ENCODE results near the gene ITGAE. TPM values are rescaled to one million over a fixed set of nuclear protein-coding genes. Genes with fewer than 3 reads are reported as not detected.
"Not testable (repeated sequence)": the region's sequence is repeated elsewhere in the genome, so short reads cannot be mapped to it uniquely, and the experiment has no call there.

ITGAE gene
- total and polyA plus RNA-seq, 10 of the 15 experiments (the other 5 are each of a cell fraction or from before 2014, with no cell fraction given), result 13.1 to 161 (median 34.8) TPM

- TF ChIP-seq BRCA1 (IDR thresholded peaks at IDR 0.05; ENCODE audit: low read depth, low read length), result no peak
- TF ChIP-seq BACH1 (IDR thresholded peaks at IDR 0.05; ENCODE audit: borderline replicate concordance), result no peak
- no peak for TF ChIP-seq CEBPB (IDR thresholded peaks at IDR 0.05; ENCODE audit: borderline replicate concordance in 1 of 2, low read depth in 2 of 2, low read length in 2 of 2)
These were observed 65.5 kb downstream of the ITGAE start (continued) for GRCh38 chr17:3735515-3735914.

- intact Hi-C loops (cut with micrococcal nuclease; ENCODE audit: unreplicated experiment), result loop anchor here (5.0 to 10.0 kb wide), 4 partner anchors 62 to 690 kb away; no protein-coding TSS in a partner anchor
- H3K4me2 ChIP-seq (ENCODE audit: control insufficient read depth, insufficient read depth); H3K9me3 ChIP-seq (replicated peaks; ENCODE audit: control insufficient read depth, insufficient read depth, low read length); H4K20me1 ChIP-seq (ENCODE audit: control insufficient read depth, insufficient read depth); FAIRE-seq; H2AFZ ChIP-seq (ENCODE audit: control insufficient read depth, low read depth, low read length); H3K27ac ChIP-seq (ENCODE audit: control insufficient read depth, insufficient read depth); H3K79me2 ChIP-seq (ENCODE audit: control insufficient read depth, insufficient read depth, low read length); H3K27me3 ChIP-seq (replicated peaks in 1 of 2; ENCODE audit: control insufficient read depth in 2 of 2, insufficient read depth in 2 of 2, low read length in 1 of 2); ATAC-seq; H3K4me1 ChIP-seq (ENCODE audit: control insufficient read depth, insufficient read depth, low read length); DNase-seq (ENCODE audit: low read depth, low spot score); H3K4me3 ChIP-seq; POLR2A ChIA-PET; BruUV-seq (replicated peaks); H3K9ac ChIP-seq (ENCODE audit: control insufficient read depth, insufficient read depth, low read length); H3K36me3 ChIP-seq (ENCODE audit: control insufficient read depth in 2 of 2, insufficient read depth in 2 of 2, low read length in 1 of 2): not testable (repeated sequence)
- RAD21 ChIA-PET (ENCODE audit: unreplicated experiment), result interaction anchor here (0.7 to 7.7 kb wide), 2 partner anchors 93 to 109 kb away, joined by 3 to 191 read pairs; no protein-coding TSS in a partner anchor
- CTCF ChIA-PET, result interaction anchor here (0.9 to 9.7 kb wide), 11 partner anchors 11 to 179 kb away, joined by 3 to 371 read pairs (median 4); partner anchors contain the start of genes HASPIN and NCBP3
- in situ Hi-C loops (cut with MboI), result loop anchor here (5.0 kb wide), 1 partner anchor 87 kb away; no protein-coding TSS in a partner anchor
- 80% methylated on average over 7 of the region's 10 CpGs for WGBS (ENCODE audit: insufficient coverage, insufficient replicate concordance, low lambda C conversion rate, missing lambda C conversion rate)
- SMC1A ChIA-PET (ENCODE audit: uncharacterized antibody, unreplicated experiment), result interaction anchor here (1.2 to 10.8 kb wide), 4 partner anchors 52 to 132 kb away, joined by 3 to 255 read pairs (median 42); partner anchors contain the start of gene NCBP3
These were observed 66.1 kb downstream of the ITGAE start for GRCh38 chr17:3734911-3735276.

- peak; percentile 98 for ATAC-seq
- no peak overlapping the region for H2AFZ ChIP-seq (ENCODE audit: control insufficient read depth, low read depth, low read length)
- no peaks in the 10 kb centered on the region for H3K9me3 ChIP-seq (replicated peaks; ENCODE audit: control insufficient read depth, insufficient read depth, low read length)
- H3K79me2 ChIP-seq (ENCODE audit: control insufficient read depth, insufficient read depth, low read length), result peaks cover 6% of the 10 kb centered on the region; the same call in 1 of the 2 replicates
- peaks cover 7% of the 10 kb centered on the region; the same call in 1 of the 2 replicates for H3K4me1 ChIP-seq (ENCODE audit: control insufficient read depth, insufficient read depth, low read length)
- WGBS (ENCODE audit: insufficient coverage, insufficient replicate concordance, low lambda C conversion rate, missing lambda C conversion rate), result 8% methylated on average over 9 of the region's 9 CpGs
- peak; percentile 60 for DNase-seq (ENCODE audit: low read depth, low spot score)
- no peak overlapping the region for H3K27ac ChIP-seq (ENCODE audit: control insufficient read depth, insufficient read depth)
- intact Hi-C loops (cut with micrococcal nuclease; ENCODE audit: unreplicated experiment) (loop anchor here (2.0 to 10.0 kb wide), 4 partner anchors 49 to 687 kb away; no protein-coding TSS in a partner anchor), in situ Hi-C loops (cut with MboI) (no loop called here)
- POLR2A ChIA-PET, result interaction anchor here (1.1 kb wide), 1 partner anchor 96 kb away, joined by 3 read pairs; the partner anchor contains the start of genes CTNS and SHPK
- no TSS peak for BruUV-seq (replicated peaks)
- RAD21 ChIA-PET (ENCODE audit: unreplicated experiment), result interaction anchor here (1.1 to 2.1 kb wide), 9 partner anchors 8 to 95 kb away, joined by 3 to 12 read pairs (median 5); partner anchors contain the start of gene P2RX5
- CTCF ChIA-PET, result interaction anchor here (0.7 to 9.7 kb wide), 18 partner anchors 9 to 213 kb away, joined by 3 to 105 read pairs (median 4); partner anchors contain the start of genes HASPIN and P2RX5
- no peak overlapping the region for H3K4me3 ChIP-seq
- SMC1A ChIA-PET (ENCODE audit: uncharacterized antibody, unreplicated experiment), result interaction anchor here (0.6 to 10.8 kb wide), 12 partner anchors 8 to 130 kb away, joined by 3 to 255 read pairs (median 4); partner anchors contain the start of gene P2RX5
- H3K36me3 ChIP-seq (ENCODE audit: control insufficient read depth in 2 of 2, insufficient read depth in 2 of 2, low read length in 1 of 2), result no peaks in the 10 kb centered on the region
- H3K4me2 ChIP-seq (ENCODE audit: control insufficient read depth, insufficient read depth), result no peak overlapping the region
- H3K9ac ChIP-seq (ENCODE audit: control insufficient read depth, insufficient read depth, low read length), result no peak overlapping the region
- peak; percentile 49 for FAIRE-seq
- H4K20me1 ChIP-seq (ENCODE audit: control insufficient read depth, insufficient read depth), result no peaks in the 10 kb centered on the region
- no peaks in the 10 kb centered on the region for H3K27me3 ChIP-seq (replicated peaks in 1 of 2; ENCODE audit: control insufficient read depth in 2 of 2, insufficient read depth in 2 of 2, low read length in 1 of 2)
- TF ChIP-seq CTCF (IDR thresholded peaks at IDR 0.05 in 2 of 3, conservative IDR thresholded peaks at IDR 0.05 in 1 of 3; ENCODE audit: control insufficient read depth in 2 of 3, extremely low read depth in 1 of 3, insufficient read depth in 1 of 3, low read depth in 3 of 3, low read length in 3 of 3) (peak; percentile 44 to 62 (median 48); a peak in 4 of 6 replicates), NBN (IDR thresholded peaks at IDR 0.05) (0 out of 2 replicates have a peak, but pooled peaks have one; percentile 31), IRF5 (IDR thresholded peaks at IDR 0.05; ENCODE audit: borderline replicate concordance) (no peak), RAD21 (IDR thresholded peaks at IDR 0.05; ENCODE audit: insufficient read depth, low read depth, low read length) (peak; percentile 60), BCL3 (IDR thresholded peaks at IDR 0.05; ENCODE audit: borderline replicate concordance, insufficient read depth, low read depth, low read length, poor library complexity, severe bottlenecking) (no peak)
These were observed 68.8 kb downstream of the ITGAE start for GRCh38 chr17:3732210-3732621.

Measured in GM12878 (cell line).